Stimulated activated CD4-positive, alpha-beta T cell treated with anti-CD3 and anti-CD28 coated beads, Interleukin-12 subunit alpha, Interleukin-12 subunit beta, amount 100 ng/mL, for 24 hours (primary cell): ENCODE data around the gene FOXN1.

ENCODE experiments used
- DNase-seq, 2 experiments: peaks; one replicate each; pipeline ENCODE4 v3.0.0-alpha.2; 2020; ENCODE audit warnings: low read depth in 2 of 2

FOXN1 gene

GRCh38 chr17:28526381-28526780 lies 20.2 kb downstream of the FOXN1 start:
- DNase-seq = no peak

- no peak for DNase-seq
Measured at GRCh38 chr17:28527181-28527681, 21.1 kb downstream of the FOXN1 start.

GRCh38 chr17:28527859-28528258 lies 21.7 kb downstream of the FOXN1 start:
- no peak for DNase-seq

GRCh38 chr17:28528327-28529012 lies 22.3 kb downstream of the FOXN1 start:
- no peak for DNase-seq

- DNase-seq = no peak
Measured at GRCh38 chr17:28529013-28529400, 22.9 kb downstream of the FOXN1 start.

GRCh38 chr17:28530250-28530649 lies 24.1 kb downstream of the FOXN1 start:
- no peak for DNase-seq

- DNase-seq = no peak
Measured at GRCh38 chr17:28530926-28531325, 24.8 kb downstream of the FOXN1 start.

GRCh38 chr17:28532050-28532960 lies 26.2 kb downstream of the FOXN1 start:
- no peak for DNase-seq

- DNase-seq = no peak
Measured at GRCh38 chr17:28533091-28533807, 27.1 kb downstream of the FOXN1 start.

- DNase-seq = no peak
Measured at GRCh38 chr17:28534740-28535375, 28.7 kb downstream of the FOXN1 start.

GRCh38 chr17:28536532-28537218 lies 30.5 kb downstream of the FOXN1 start:
- DNase-seq = no peak

GRCh38 chr17:28537219-28537610 lies 31.1 kb downstream of the FOXN1 start:
- DNase-seq = no peak

GRCh38 chr17:28538296-28538895 lies 32.2 kb downstream of the FOXN1 start:
- no peak for DNase-seq

GRCh38 chr17:28540231-28540630 lies 34.1 kb downstream of the FOXN1 start:
- DNase-seq = no peak

GRCh38 chr17:28541439-28541838 lies 35.3 kb downstream of the FOXN1 start:
- no peak for DNase-seq

GRCh38 chr17:28544402-28545140 lies 38.4 kb downstream of the FOXN1 start:
- no peak for DNase-seq

GRCh38 chr17:28545141-28545503 lies 39.0 kb downstream of the FOXN1 start:
- no peak for DNase-seq

- no peak for DNase-seq
Measured at GRCh38 chr17:28545787-28546415, 39.8 kb downstream of the FOXN1 start.

GRCh38 chr17:28547096-28547622 lies 41.0 kb downstream of the FOXN1 start:
- no peak for DNase-seq
